PC-9 (cell line): ENCODE data around the gene QRICH2. TPM values are rescaled to one million over a fixed set of nuclear protein-coding genes. Genes with fewer than 3 reads are reported as not detected.
"Not testable (repeated sequence)": the region's sequence is repeated elsewhere in the genome, so short reads cannot be mapped to it uniquely, and the experiment has no call there.

Experiments
- BruUV-seq: library from RNA; stranded (reverse); fragments of 400-500 nt; replicated peaks from 2 replicates; lab custom pipeline; 2021; lab: Mats Ljungman, UMichigan
- CTCF ChIA-PET: fragments of 300-600 bp; sonication (Branson Sonifier 250); formaldehyde crosslinking; loops from one replicate; lab custom pipeline; 2022; ENCODE audit warnings: antibody characterized with exemption; lab: Charles Lee
- POLR2A ChIA-PET: fragments of 300-600 bp; sonication (Branson Sonifier 250); formaldehyde crosslinking; loops from one replicate; lab custom pipeline; 2022; ENCODE audit warnings: antibody characterized with exemption; ENCODE audit not compliant: unreplicated experiment; lab: Charles Lee
- DNase-seq, 2 experiments: peaks; one replicate each; pipeline versions ENCODE4 v3.0.0 to v3.0.0-alpha.2; 2015 to 2022; ENCODE audit warnings: mixed read lengths in 1 of 2
- H2AFZ ChIP-seq: fragments of 200-600 bp; sonication (generic); 2 replicates; pipeline ENCODE4 v1.8.1; 2017; ENCODE audit warnings: antibody characterized with exemption
- H3F3A ChIP-seq: fragments of 200-600 bp; sonication (generic); 2 replicates; pipeline ENCODE4 v1.8.1; 2017; ENCODE audit warnings: antibody characterized with exemption, mild to moderate bottlenecking, low read depth; ENCODE audit not compliant: insufficient read depth
- H3K27ac ChIP-seq: fragments of 200-600 bp; sonication (generic); 2 replicates; pipeline ENCODE4 v1.6.1; 2016; ENCODE audit warnings: mixed run types
- H3K27me3 ChIP-seq: fragments of 200-600 bp; sonication (generic); 2 replicates; pipeline ENCODE4 v1.6.1; 2016; ENCODE audit warnings: low read depth, mixed run types; ENCODE audit not compliant: insufficient read depth
- H3K36me3 ChIP-seq: fragments of 200-600 bp; sonication (generic); 2 replicates; pipeline ENCODE4 v1.6.1; 2016; ENCODE audit warnings: low read depth, mixed run types
- H3K4me1 ChIP-seq: fragments of 200-600 bp; sonication (generic); replicated peaks from 2 replicates; pipeline ENCODE4 v1.6.1; 2016; ENCODE audit warnings: mixed run types; ENCODE audit not compliant: insufficient read depth
- H3K4me2 ChIP-seq: fragments of 200-600 bp; sonication (generic); 2 replicates; pipeline ENCODE4 v1.6.1; 2017; ENCODE audit warnings: mixed run types
- H3K4me3 ChIP-seq: fragments of 200-600 bp; sonication (generic); 2 replicates; pipeline ENCODE4 v1.6.1; 2016; ENCODE audit warnings: mixed run types
- H3K79me2 ChIP-seq: fragments of 200-600 bp; sonication (generic); 2 replicates; pipeline ENCODE4 v1.6.1; 2017; ENCODE audit warnings: low read depth, mixed run types
- H3K9me2 ChIP-seq: fragments of 200-600 bp; sonication (generic); 2 replicates; pipeline ENCODE4 v1.8.1; 2017; ENCODE audit warnings: mild to moderate bottlenecking; ENCODE audit not compliant: insufficient read depth
- H3K9me3 ChIP-seq: fragments of 200-600 bp; sonication (generic); 2 replicates; pipeline ENCODE4 v1.8.1; 2016; ENCODE audit warnings: low read depth; ENCODE audit not compliant: insufficient read depth
- H4K20me1 ChIP-seq: fragments of 200-600 bp; sonication (generic); 2 replicates; pipeline ENCODE4 v1.8.1; 2017; ENCODE audit not compliant: insufficient read depth
- CTCF ChIP-seq: fragments of 200-600 bp; sonication (generic); conservative IDR thresholded peaks from 2 replicates; pipeline ENCODE4 v1.6.1; 2017; ENCODE audit warnings: mixed run types, antibody characterized with exemption, mild to moderate bottlenecking, moderate library complexity
- EZH2 ChIP-seq: fragments of 200-600 bp; sonication (generic); IDR thresholded peaks from 2 replicates; pipeline ENCODE4 v1.8.0; 2017; ENCODE audit warnings: antibody characterized with exemption, low read depth
- intact Hi-C: fragments of 100-400 bp; cut with micrococcal nuclease; formaldehyde crosslinking; loops from one replicate; pipeline ENCODE4 v1.10.0; 2022; ENCODE audit not compliant: unreplicated experiment
- total RNA-seq: library from RNA; stranded (reverse); gene quantifications from 2 replicates; pipeline ENCODE4 v1.2.3, GENCODE V29; 2021

The QRICH2 gene
- total RNA-seq, 1 experiment from 2014 or later: 3.3 TPM

GRCh38 chr17:76255801-76256429, 52.2 kb downstream of the QRICH2 start:
- no peak overlapping the region for H3K27ac ChIP-seq
- ChIA-PET CTCF (no interaction called here), POLR2A (no interaction called here)

GRCh38 chr17:76254275-76254674, 53.8 kb downstream of the QRICH2 start:
- no peak overlapping the region for H2AFZ ChIP-seq
- H4K20me1 ChIP-seq: no peaks in the 10 kb centered on the region
- no peak overlapping the region for H3K27ac ChIP-seq
- peaks cover 48% of the 10 kb centered on the region for H3K4me1 ChIP-seq
- peaks cover 48% of the 10 kb centered on the region for H3F3A ChIP-seq
- TF ChIP-seq EZH2 (no peak), CTCF (no peak)
- DNase-seq: no peak
- no TSS peak for BruUV-seq
- no peaks in the 10 kb centered on the region for H3K27me3 ChIP-seq
- no peaks in the 10 kb centered on the region for H3K9me2 ChIP-seq
- no peaks in the 10 kb centered on the region for H3K36me3 ChIP-seq
- H3K79me2 ChIP-seq: no peaks in the 10 kb centered on the region
- ChIA-PET CTCF (no interaction called here), POLR2A (no interaction called here)
- no peak overlapping the region for H3K4me2 ChIP-seq
- no peaks in the 10 kb centered on the region for H3K9me3 ChIP-seq
- intact Hi-C loops: no loop called here
- H3K4me3 ChIP-seq: no peak overlapping the region

More at GRCh38 chr17:76255801-76256429, 52.2 kb downstream of the QRICH2 start:
- no peaks in the 10 kb centered on the region for H3K9me3 ChIP-seq
- no peak overlapping the region for H2AFZ ChIP-seq
- H3K4me2 ChIP-seq: no peak overlapping the region
- no peaks in the 10 kb centered on the region for H3K79me2 ChIP-seq
- H3K4me1 ChIP-seq: peaks cover 58% of the 10 kb centered on the region
- no peak overlapping the region for H3K4me3 ChIP-seq
- H3K36me3 ChIP-seq: no peaks in the 10 kb centered on the region
- no peak for DNase-seq
- no peaks in the 10 kb centered on the region for H4K20me1 ChIP-seq
- no TSS peak for BruUV-seq
- intact Hi-C loops: no loop called here
- peaks cover 52% of the 10 kb centered on the region for H3F3A ChIP-seq
- H3K27me3 ChIP-seq: no peaks in the 10 kb centered on the region
- TF ChIP-seq EZH2 (no peak), CTCF (no peak)
- no peaks in the 10 kb centered on the region for H3K9me2 ChIP-seq

GRCh38 chr17:76253841-76254240, 54.2 kb downstream of the QRICH2 start:
- intact Hi-C loops: no loop called here
- no peaks in the 10 kb centered on the region for H3K79me2 ChIP-seq
- peaks cover 44% of the 10 kb centered on the region for H3K4me1 ChIP-seq
- H3K27ac ChIP-seq: peak overlapping the region; percentile 98; the same call in 1 of the 2 replicates
- no peak for DNase-seq
- ChIA-PET POLR2A (no interaction called here), CTCF (no interaction called here)
- no peaks in the 10 kb centered on the region for H3K36me3 ChIP-seq
- no peaks in the 10 kb centered on the region for H3K9me3 ChIP-seq
- H3K4me3 ChIP-seq: no peak overlapping the region
- no peaks in the 10 kb centered on the region for H3K9me2 ChIP-seq
- BruUV-seq: no TSS peak
- H4K20me1 ChIP-seq: no peaks in the 10 kb centered on the region
- H3F3A ChIP-seq: peaks cover 46% of the 10 kb centered on the region
- TF ChIP-seq CTCF (no peak), EZH2 (no peak)
- no peak overlapping the region for H2AFZ ChIP-seq
- peak overlapping the region; percentile 71; the same call in 1 of the 2 replicates for H3K4me2 ChIP-seq
- no peaks in the 10 kb centered on the region for H3K27me3 ChIP-seq

GRCh38 chr17:76252967-76253766, 54.9 kb downstream of the QRICH2 start:
- CTCF ChIA-PET: interaction anchor here (0.6 kb wide), 1 partner anchor 11 kb away, joined by 3 read pairs; no protein-coding TSS in a partner anchor
- H3K4me2 ChIP-seq: peak overlapping the region; percentile 71

More at GRCh38 chr17:76252967-76253766, 54.9 kb downstream of the QRICH2 start:
- H3K79me2 ChIP-seq, H3K9me3 ChIP-seq, H3K36me3 ChIP-seq, H2AFZ ChIP-seq, BruUV-seq, H3K27me3 ChIP-seq, DNase-seq, POLR2A ChIA-PET, H3K9me2 ChIP-seq, H4K20me1 ChIP-seq: not testable (repeated sequence)
- peaks cover 37% of the 10 kb centered on the region for H3K4me1 ChIP-seq
- intact Hi-C loops: loop anchor here (1.0 kb wide), 1 partner anchor 9 kb away; no protein-coding TSS in a partner anchor
- peaks cover 40% of the 10 kb centered on the region for H3F3A ChIP-seq
- peak overlapping the region; percentile 98 for H3K27ac ChIP-seq
- peak overlapping the region; percentile 35; the same call in 1 of the 2 replicates for H3K4me3 ChIP-seq
